Ishikawa (cell line): ENCODE measurements around the gene RPUSD4.

Experiments
- CEBPB ChIP-seq: IDR thresholded peaks from 2 replicates; pipeline ENCODE4 v1.6.1; 2012
- CREB1 ChIP-seq: IDR thresholded peaks from 2 replicates; pipeline ENCODE4 v1.6.1; 2012; ENCODE audit warnings: low read depth
- EGR1 ChIP-seq: IDR thresholded peaks from 2 replicates; pipeline ENCODE4 v1.6.1; 2012
- EP300 ChIP-seq: IDR thresholded peaks from 2 replicates; pipeline ENCODE4 v1.6.1; 2012; ENCODE audit warnings: borderline replicate concordance
- FOXM1 ChIP-seq: IDR thresholded peaks from 2 replicates; pipeline ENCODE4 v1.6.1; 2012; ENCODE audit warnings: low read depth, borderline replicate concordance
- MAX ChIP-seq: IDR thresholded peaks from 2 replicates; pipeline ENCODE4 v1.6.1; 2012
- NFIC ChIP-seq: IDR thresholded peaks from 2 replicates; pipeline ENCODE4 v1.6.1; 2012
- RAD21 ChIP-seq: IDR thresholded peaks from 2 replicates; pipeline ENCODE4 v1.6.1; 2012; ENCODE audit warnings: low read depth
- REST ChIP-seq: IDR thresholded peaks from 2 replicates; pipeline ENCODE4 v1.6.1; 2012; ENCODE audit warnings: low read depth, mild to moderate bottlenecking
- TAF1 ChIP-seq: IDR thresholded peaks from 2 replicates; pipeline ENCODE4 v1.6.1; 2012; ENCODE audit warnings: low read depth, mild to moderate bottlenecking
- TCF12 ChIP-seq: IDR thresholded peaks from 2 replicates; pipeline ENCODE4 v1.6.1; 2012; ENCODE audit warnings: low read depth
- TEAD4 ChIP-seq: IDR thresholded peaks from 2 replicates; pipeline ENCODE4 v1.6.1; 2012
- USF1 ChIP-seq: IDR thresholded peaks from 2 replicates; pipeline ENCODE4 v1.6.1; 2012
- YY1 ChIP-seq: IDR thresholded peaks from 2 replicates; pipeline ENCODE4 v1.6.1; 2012; ENCODE audit warnings: low read depth
- ZBTB7A ChIP-seq: IDR thresholded peaks from 2 replicates; pipeline ENCODE4 v1.6.1; 2012; ENCODE audit warnings: low read depth

The RPUSD4 gene

GRCh38 chr11:126214841-126215240 lies 3.4 kb upstream of the RPUSD4 start:
- TF ChIP-seq MAX (no peak), NFIC (no peak), CEBPB (no peak), FOXM1 (no peak)

- TF ChIP-seq EGR1 (no peak), USF1 (no peak), YY1 (no peak), MAX (no peak), ZBTB7A (no peak), CREB1 (no peak), FOXM1 (no peak), RAD21 (no peak), EP300 (no peak), REST (no peak), TEAD4 (no peak)
Measured at GRCh38 chr11:126214441-126214840, 3.0 kb upstream of the RPUSD4 start.

GRCh38 chr11:126212089-126212660 lies 725 bp upstream of the RPUSD4 start:
- no peak for TF ChIP-seq EGR1
- no peak for TF ChIP-seq FOXM1
- no peak for TF ChIP-seq CEBPB
- no peak for TF ChIP-seq TAF1
- TF ChIP-seq YY1 = no peak
- no peak for TF ChIP-seq TEAD4
- no peak for TF ChIP-seq USF1
- TF ChIP-seq NFIC = no peak
- no peak for TF ChIP-seq REST
- TF ChIP-seq CREB1 = no peak
- no peak for TF ChIP-seq EP300
- no peak for TF ChIP-seq ZBTB7A
- no peak for TF ChIP-seq TCF12
- TF ChIP-seq MAX = no peak
- no peak for TF ChIP-seq RAD21

GRCh38 chr11:126210871-126211235 lies 597 bp downstream of the RPUSD4 start:
- TF ChIP-seq TCF12 (no peak), REST (no peak), YY1 (no peak)

GRCh38 chr11:126207896-126208295 lies 3.6 kb downstream of the RPUSD4 start:
- TF ChIP-seq MAX (no peak), TAF1 (no peak), EGR1 (no peak), TCF12 (no peak), YY1 (no peak), EP300 (no peak), RAD21 (no peak), NFIC (no peak), REST (no peak), TEAD4 (no peak), CREB1 (no peak), ZBTB7A (no peak), FOXM1 (no peak), USF1 (no peak), CEBPB (no peak)
